SH-SY5Y (cell line): Measurements from ENCODE around the gene MID2.

Source experiments
- GATA2 ChIP-seq: IDR thresholded peaks from 2 replicates; pipeline ENCODE4 v1.6.1; 2011; ENCODE audit warnings: mild to moderate bottlenecking, low read depth, low read length
- GATA3 ChIP-seq: IDR thresholded peaks from 2 replicates; pipeline ENCODE4 v1.6.1; 2011; ENCODE audit warnings: low read depth, mild to moderate bottlenecking, low read length, moderate library complexity

DNA sequence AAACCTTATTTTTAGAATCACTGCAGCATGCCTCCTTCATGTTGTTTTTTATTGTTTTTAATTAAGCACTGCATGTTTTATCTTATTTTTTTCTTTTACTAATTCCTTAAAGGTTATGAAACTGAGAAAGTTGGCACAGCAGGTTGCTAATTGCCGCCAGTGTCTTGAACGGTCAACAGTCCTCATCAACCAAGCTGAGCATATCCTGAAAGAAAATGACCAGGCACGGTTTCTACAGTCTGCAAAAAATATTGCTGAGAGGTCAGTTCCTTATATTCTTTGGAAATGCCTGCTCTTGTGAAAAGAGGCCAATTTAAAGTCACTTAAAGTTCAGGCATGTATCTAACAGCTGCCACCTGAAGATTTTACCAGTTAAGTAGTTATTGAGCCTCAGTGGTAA, 79.7 kb downstream of the MID2 start:
- TF ChIP-seq GATA2 (no peak), GATA3 (no peak)
